Spleen (tissue), 7 donors: ENCODE data around the gene NRSN2.

Experiments used
- POLR2A ChIP-seq, 3 donors: fragments of 450-650 bp; IDR thresholded peaks; one replicate each; pipeline ENCODE4 v1.5.1; 2017; ENCODE audit warnings: antibody characterized with exemption in 3 of 3, mild to moderate bottlenecking in 1 of 3
- TF ChIP-seq, protein P1 (sequence below), 11 experiments: fragments of 200-600 bp in 7 of 11; fragments of 450-650 bp in 4 of 11; sonication (generic) in 4 of 11; IDR thresholded peaks in 8 of 11; conservative IDR thresholded peaks in 3 of 11; 1 replicate in 7 of 11; 2 replicates in 4 of 11; pipeline versions ENCODE4 v1.4.0 to v1.8.0; 2016 to 2021; ENCODE audit warnings: antibody characterized with exemption in 11 of 11, inconsistent platforms in 4 of 11, mild to moderate bottlenecking in 1 of 11
- donor health status: DM: no; HTN: no; CAD: no; lungs with moderate emphysema.
- donor health status: DM: no; HTN: no; CAD: no.
- donor health status: DM: no; HTN: no; CAD: no.

DNA sequence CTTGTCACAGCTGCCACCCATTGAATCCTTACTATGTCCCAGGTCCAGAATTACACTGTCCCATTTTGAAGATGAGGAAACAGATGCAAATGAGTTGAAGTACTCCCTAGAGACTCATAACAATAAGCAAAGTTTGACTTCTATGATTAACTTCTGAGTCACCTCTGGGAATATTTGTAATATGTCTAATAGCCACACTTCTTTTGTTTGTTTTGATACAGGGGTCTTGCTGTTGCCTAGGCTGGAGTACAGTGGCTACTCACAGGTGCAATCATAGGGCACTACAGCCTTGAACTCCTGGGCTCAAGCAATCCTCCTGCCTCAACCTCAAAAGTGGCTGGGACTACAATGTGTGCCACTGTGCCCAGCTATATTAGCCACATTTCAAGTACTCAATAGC is 33.0 kb upstream of the NRSN2 start:
- TF ChIP-seq, protein P1, sequence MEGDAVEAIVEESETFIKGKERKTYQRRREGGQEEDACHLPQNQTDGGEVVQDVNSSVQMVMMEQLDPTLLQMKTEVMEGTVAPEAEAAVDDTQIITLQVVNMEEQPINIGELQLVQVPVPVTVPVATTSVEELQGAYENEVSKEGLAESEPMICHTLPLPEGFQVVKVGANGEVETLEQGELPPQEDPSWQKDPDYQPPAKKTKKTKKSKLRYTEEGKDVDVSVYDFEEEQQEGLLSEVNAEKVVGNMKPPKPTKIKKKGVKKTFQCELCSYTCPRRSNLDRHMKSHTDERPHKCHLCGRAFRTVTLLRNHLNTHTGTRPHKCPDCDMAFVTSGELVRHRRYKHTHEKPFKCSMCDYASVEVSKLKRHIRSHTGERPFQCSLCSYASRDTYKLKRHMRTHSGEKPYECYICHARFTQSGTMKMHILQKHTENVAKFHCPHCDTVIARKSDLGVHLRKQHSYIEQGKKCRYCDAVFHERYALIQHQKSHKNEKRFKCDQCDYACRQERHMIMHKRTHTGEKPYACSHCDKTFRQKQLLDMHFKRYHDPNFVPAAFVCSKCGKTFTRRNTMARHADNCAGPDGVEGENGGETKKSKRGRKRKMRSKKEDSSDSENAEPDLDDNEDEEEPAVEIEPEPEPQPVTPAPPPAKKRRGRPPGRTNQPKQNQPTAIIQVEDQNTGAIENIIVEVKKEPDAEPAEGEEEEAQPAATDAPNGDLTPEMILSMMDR (IDR thresholded peaks at IDR 0.05 in 8 of 11, conservative IDR thresholded peaks at IDR 0.05 in 3 of 11), result no peak
- TF ChIP-seq POLR2A (IDR thresholded peaks at IDR 0.05), result no peak
